IPS-20b (cell line): ENCODE measurements around the gene CERKL.

Experiments
- H3K27ac ChIP-seq: one replicate; pipeline ENCODE4 v1.5.1; 2013; ENCODE audit warnings: low read length
- H3K27me3 ChIP-seq: 2 replicates; pipeline ENCODE4 v1.6.1; 2013; ENCODE audit warnings: mild to moderate bottlenecking, low read length, inconsistent platforms; ENCODE audit not compliant: insufficient read depth
- H3K36me3 ChIP-seq: 2 replicates; pipeline ENCODE4 v1.6.1; 2013; ENCODE audit warnings: low read depth, mild to moderate bottlenecking, inconsistent platforms, low read length, moderate library complexity; ENCODE audit not compliant: insufficient read depth
- H3K4me1 ChIP-seq: 2 replicates; pipeline ENCODE4 v1.6.1; 2013; ENCODE audit warnings: mild to moderate bottlenecking, control low read depth, inconsistent platforms, low read length, moderate library complexity; ENCODE audit not compliant: insufficient read depth
- H3K4me3 ChIP-seq: 2 replicates; pipeline ENCODE4 v1.5.1; 2013; ENCODE audit warnings: mild to moderate bottlenecking, low read length, inconsistent platforms
- H3K9ac ChIP-seq: 2 replicates; pipeline ENCODE4 v1.6.1; 2013; ENCODE audit warnings: low read depth, mild to moderate bottlenecking, inconsistent platforms, low read length, moderate library complexity
- H3K9me3 ChIP-seq: 2 replicates; pipeline ENCODE4 v1.6.1; 2013; ENCODE audit warnings: mild to moderate bottlenecking, low read depth, low read length, inconsistent platforms; ENCODE audit not compliant: insufficient read depth

Gene CERKL

GRCh38 chr2:181648478-181649155 is 8.3 kb downstream of the CERKL start:
- Histone ChIP-seq H3K27ac (no peak overlapping the region), H3K27me3 (peaks cover 24% of the 10 kb centered on the region), H3K9ac (no peak overlapping the region), H3K4me1 (no peaks in the 10 kb centered on the region), H3K9me3 (no peaks in the 10 kb centered on the region), H3K36me3 (no peaks in the 10 kb centered on the region), H3K4me3 (no peak overlapping the region)

GRCh38 chr2:181646415-181646987 is 10.4 kb downstream of the CERKL start:
- no peaks in the 10 kb centered on the region for H3K9me3 ChIP-seq
- H3K4me1 ChIP-seq: no peaks in the 10 kb centered on the region
- H3K27ac ChIP-seq: no peak overlapping the region
- H3K4me3 ChIP-seq: no peak overlapping the region
- H3K9ac ChIP-seq: no peak overlapping the region
- H3K27me3 ChIP-seq: peaks cover 7% of the 10 kb centered on the region; the same call in 1 of the 2 replicates
- no peaks in the 10 kb centered on the region for H3K36me3 ChIP-seq

- Histone ChIP-seq H3K9me3 (no peaks in the 10 kb centered on the region), H3K4me1 (no peaks in the 10 kb centered on the region), H3K9ac (no peak overlapping the region), H3K4me3 (no peak overlapping the region), H3K36me3 (no peaks in the 10 kb centered on the region), H3K27me3 (no peaks in the 10 kb centered on the region; the same call in 1 of the 2 replicates), H3K27ac (no peak overlapping the region)
These were observed 13.8 kb downstream of the CERKL start for GRCh38 chr2:181643151-181643550.

GRCh38 chr2:181642086-181642485 is 14.8 kb downstream of the CERKL start:
- no peaks in the 10 kb centered on the region for H3K4me1 ChIP-seq
- H3K9ac ChIP-seq: no peak overlapping the region
- no peak overlapping the region for H3K27ac ChIP-seq
- H3K27me3 ChIP-seq: no peaks in the 10 kb centered on the region; the same call in 1 of the 2 replicates
- no peaks in the 10 kb centered on the region for H3K9me3 ChIP-seq
- H3K36me3 ChIP-seq: no peaks in the 10 kb centered on the region
- no peak overlapping the region for H3K4me3 ChIP-seq

- H3K4me1 ChIP-seq: no peaks in the 10 kb centered on the region
- no peaks in the 10 kb centered on the region for H3K9me3 ChIP-seq
- no peaks in the 10 kb centered on the region for H3K27me3 ChIP-seq
- no peaks in the 10 kb centered on the region for H3K36me3 ChIP-seq
- no peak overlapping the region for H3K9ac ChIP-seq
- H3K27ac ChIP-seq: no peak overlapping the region
- H3K4me3 ChIP-seq: no peak overlapping the region
These were observed 17.2 kb downstream of the CERKL start for GRCh38 chr2:181639686-181640085.

- Histone ChIP-seq H3K4me1 (no peaks in the 10 kb centered on the region), H3K27me3 (no peaks in the 10 kb centered on the region), H3K27ac (no peak overlapping the region), H3K4me3 (no peak overlapping the region), H3K9ac (no peak overlapping the region), H3K9me3 (no peaks in the 10 kb centered on the region), H3K36me3 (no peaks in the 10 kb centered on the region)
These were observed 24.0 kb downstream of the CERKL start for GRCh38 chr2:181632733-181633401.

- Histone ChIP-seq H3K36me3 (no peaks in the 10 kb centered on the region), H3K4me3 (no peak overlapping the region), H3K27ac (no peak overlapping the region), H3K9ac (no peak overlapping the region), H3K27me3 (no peaks in the 10 kb centered on the region), H3K4me1 (no peaks in the 10 kb centered on the region), H3K9me3 (no peaks in the 10 kb centered on the region)
These were observed 28.0 kb downstream of the CERKL start for GRCh38 chr2:181628590-181629585.

GRCh38 chr2:181627545-181627944 is 29.4 kb downstream of the CERKL start:
- Histone ChIP-seq H3K27me3 (no peaks in the 10 kb centered on the region), H3K36me3 (no peaks in the 10 kb centered on the region), H3K4me3 (no peak overlapping the region), H3K9me3 (no peaks in the 10 kb centered on the region), H3K9ac (no peak overlapping the region), H3K4me1 (no peaks in the 10 kb centered on the region), H3K27ac (no peak overlapping the region)

- no peak overlapping the region for H3K4me3 ChIP-seq
- no peaks in the 10 kb centered on the region for H3K4me1 ChIP-seq
- H3K36me3 ChIP-seq: no peaks in the 10 kb centered on the region
- no peaks in the 10 kb centered on the region for H3K9me3 ChIP-seq
- no peak overlapping the region for H3K27ac ChIP-seq
- no peaks in the 10 kb centered on the region for H3K27me3 ChIP-seq
- no peak overlapping the region for H3K9ac ChIP-seq
These were observed 30.2 kb downstream of the CERKL start for GRCh38 chr2:181626671-181627070.

GRCh38 chr2:181623159-181623558 is 33.7 kb downstream of the CERKL start:
- Histone ChIP-seq H3K27ac (no peak overlapping the region), H3K9ac (no peak overlapping the region), H3K27me3 (no peaks in the 10 kb centered on the region), H3K36me3 (no peaks in the 10 kb centered on the region), H3K4me3 (no peak overlapping the region), H3K9me3 (no peaks in the 10 kb centered on the region), H3K4me1 (no peaks in the 10 kb centered on the region)

- H3K9ac ChIP-seq: no peak overlapping the region
- H3K27ac ChIP-seq: no peak overlapping the region
- no peak overlapping the region for H3K4me3 ChIP-seq
- H3K36me3 ChIP-seq: no peaks in the 10 kb centered on the region
- no peaks in the 10 kb centered on the region for H3K9me3 ChIP-seq
- no peaks in the 10 kb centered on the region for H3K27me3 ChIP-seq
- H3K4me1 ChIP-seq: no peaks in the 10 kb centered on the region
These were observed 35.0 kb downstream of the CERKL start for GRCh38 chr2:181621779-181622490.
